Colonic mucosa (tissue), 4 donors: ENCODE data around the gene OTP. TPM values are rescaled to one million over a fixed set of nuclear protein-coding genes. Genes with fewer than 3 reads are reported as not detected.

Source experiments
- DNase-seq: peaks from one replicate; pipeline ENCODE4 v3.0.0-alpha.2; 2020
- H3K27ac ChIP-seq: fragments of 200-600 bp; one replicate; pipeline ENCODE4 v1.8.0; 2021
- H3K27me3 ChIP-seq: fragments of 200-600 bp; one replicate; pipeline ENCODE4 v1.8.0; 2021
- H3K36me3 ChIP-seq: fragments of 200-600 bp; one replicate; pipeline ENCODE4 v1.8.0; 2021
- H3K4me1 ChIP-seq: fragments of 200-600 bp; one replicate; pipeline ENCODE4 v1.8.0; 2021; ENCODE audit warnings: mild to moderate bottlenecking
- H3K4me3 ChIP-seq: fragments of 200-600 bp; one replicate; pipeline ENCODE4 v1.8.0; 2021
- H3K9ac ChIP-seq, 2 donors: one replicate each; pipeline ENCODE4 v1.7.0; 2013; ENCODE audit warnings: control low read depth in 2 of 2, low read depth in 2 of 2, low read length in 2 of 2
- H3K9me3 ChIP-seq: fragments of 200-600 bp; one replicate; pipeline ENCODE4 v1.8.0; 2021
- intact Hi-C: fragments of 100-400 bp; cut with DNase I; formaldehyde crosslinking; loops from one replicate; pipeline ENCODE4 v1.14.1; 2022
- total RNA-seq, 2 donors: library from RNA; stranded (reverse); fragmentation: NEBNext Ultra II Directional in 1 of 2; extraction: Animal tissue kit (Norgen Biotek cat#: 25700) in 1 of 2; gene quantifications; one replicate each; pipeline ENCODE4 v1.2.1, GENCODE V29; 2021
- TF ChIP-seq, protein P1 (sequence below): fragments of 200-600 bp; IDR thresholded peaks from one replicate; pipeline ENCODE4 v1.8.0; 2022; ENCODE audit warnings: antibody characterized with exemption, mild to moderate bottlenecking
- donor health status: healthy.
- donor health status: DM: no; HTN: no; CAD: no.
- donor health status: DM: no; HTN: no; CAD: no.

OTP gene
- total RNA-seq, 2 donors from 2014 or later = not detected

DNA sequence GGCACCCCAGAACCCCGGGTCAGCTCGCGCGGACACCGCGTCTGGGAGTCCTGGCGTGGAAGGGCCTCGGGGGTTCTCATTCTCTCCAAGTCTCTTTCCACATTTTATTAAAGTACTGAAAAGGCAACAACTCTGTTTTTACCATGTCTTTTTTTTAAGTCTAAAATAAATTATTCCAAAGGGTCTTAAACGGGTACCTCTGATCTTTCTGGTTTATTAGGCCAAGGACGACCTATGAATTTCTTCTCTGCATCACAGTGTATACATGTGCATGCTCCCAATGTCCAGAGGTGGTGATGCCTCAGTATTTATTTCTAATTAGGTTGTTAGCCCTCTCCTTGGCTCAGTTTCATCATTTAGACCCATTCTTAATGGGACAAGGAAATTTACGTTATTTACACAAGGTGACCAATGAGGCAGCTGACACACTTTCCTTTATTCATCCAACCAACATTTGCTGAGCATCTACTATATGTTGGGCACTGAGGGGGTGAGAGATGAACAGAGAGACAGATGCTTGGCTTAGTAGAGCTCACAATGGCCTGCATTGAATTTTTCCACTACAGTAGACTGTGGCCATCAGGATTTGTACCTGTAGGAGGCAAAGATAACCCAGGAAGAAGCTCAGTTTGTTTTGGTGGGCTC, 7.6 kb upstream of the OTP start:
- no peak overlapping the region for H3K9ac ChIP-seq
- no peaks in the 10 kb centered on the region for H3K36me3 ChIP-seq
- no peak overlapping the region for H3K27ac ChIP-seq
- no peaks in the 10 kb centered on the region for H3K4me1 ChIP-seq
- TF ChIP-seq, protein P1, sequence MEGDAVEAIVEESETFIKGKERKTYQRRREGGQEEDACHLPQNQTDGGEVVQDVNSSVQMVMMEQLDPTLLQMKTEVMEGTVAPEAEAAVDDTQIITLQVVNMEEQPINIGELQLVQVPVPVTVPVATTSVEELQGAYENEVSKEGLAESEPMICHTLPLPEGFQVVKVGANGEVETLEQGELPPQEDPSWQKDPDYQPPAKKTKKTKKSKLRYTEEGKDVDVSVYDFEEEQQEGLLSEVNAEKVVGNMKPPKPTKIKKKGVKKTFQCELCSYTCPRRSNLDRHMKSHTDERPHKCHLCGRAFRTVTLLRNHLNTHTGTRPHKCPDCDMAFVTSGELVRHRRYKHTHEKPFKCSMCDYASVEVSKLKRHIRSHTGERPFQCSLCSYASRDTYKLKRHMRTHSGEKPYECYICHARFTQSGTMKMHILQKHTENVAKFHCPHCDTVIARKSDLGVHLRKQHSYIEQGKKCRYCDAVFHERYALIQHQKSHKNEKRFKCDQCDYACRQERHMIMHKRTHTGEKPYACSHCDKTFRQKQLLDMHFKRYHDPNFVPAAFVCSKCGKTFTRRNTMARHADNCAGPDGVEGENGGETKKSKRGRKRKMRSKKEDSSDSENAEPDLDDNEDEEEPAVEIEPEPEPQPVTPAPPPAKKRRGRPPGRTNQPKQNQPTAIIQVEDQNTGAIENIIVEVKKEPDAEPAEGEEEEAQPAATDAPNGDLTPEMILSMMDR = no peak
- no peaks in the 10 kb centered on the region for H3K9me3 ChIP-seq
- DNase-seq = no peak
- H3K27me3 ChIP-seq = peaks cover 51% of the 10 kb centered on the region
- no peak overlapping the region for H3K4me3 ChIP-seq
- intact Hi-C loops = no loop called here

DNA sequence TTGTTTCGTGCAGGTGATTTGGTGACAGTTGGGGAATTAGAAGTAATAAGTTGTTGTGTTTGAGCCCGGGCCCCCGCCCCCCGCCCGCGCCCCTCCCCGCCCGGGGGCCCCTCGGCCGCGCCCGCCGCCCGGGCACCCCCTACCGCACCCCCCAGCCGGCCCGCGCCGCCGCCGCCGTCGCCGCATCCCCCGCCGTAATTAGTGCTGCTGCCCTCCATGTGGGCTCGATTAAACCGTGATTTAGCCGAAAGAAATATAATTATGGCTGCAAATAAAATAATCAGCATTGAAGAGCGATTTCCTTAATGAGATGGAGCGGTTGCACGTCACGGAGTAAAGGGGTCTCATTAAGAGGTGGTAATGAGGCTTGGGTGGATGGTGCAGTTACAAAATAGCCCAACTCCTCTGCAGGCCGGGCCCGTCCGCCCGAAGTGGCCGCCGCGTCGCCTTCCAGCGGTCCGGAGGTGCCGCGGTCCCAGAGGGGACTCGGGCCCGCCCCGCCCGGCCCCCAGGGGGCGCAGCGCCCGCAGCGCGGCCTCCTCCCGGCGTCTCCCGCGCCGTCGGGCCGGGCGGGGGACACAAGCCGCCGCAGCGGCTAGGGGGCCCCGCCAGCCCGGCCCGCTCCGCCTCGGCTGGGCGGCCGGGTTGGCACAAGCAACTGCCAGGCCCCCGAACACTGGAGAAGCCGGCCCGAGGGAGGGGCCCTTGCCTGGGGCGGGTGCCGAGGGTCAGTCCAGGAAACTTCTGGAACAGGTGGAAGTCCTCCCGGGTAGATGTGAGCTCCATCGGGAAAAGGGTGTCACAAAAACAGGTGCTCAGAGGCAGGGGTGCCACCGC, 6.9 kb upstream of the OTP start:
- Histone ChIP-seq H3K9me3 (no peaks in the 10 kb centered on the region), H3K4me1 (no peaks in the 10 kb centered on the region), H3K4me3 (no peak overlapping the region), H3K36me3 (no peaks in the 10 kb centered on the region), H3K27me3 (peaks cover 58% of the 10 kb centered on the region), H3K9ac (no peak overlapping the region), H3K27ac (no peak overlapping the region)
- intact Hi-C loops = no loop called here
- DNase-seq = no peak
- TF ChIP-seq, protein P1 = no peak

DNA sequence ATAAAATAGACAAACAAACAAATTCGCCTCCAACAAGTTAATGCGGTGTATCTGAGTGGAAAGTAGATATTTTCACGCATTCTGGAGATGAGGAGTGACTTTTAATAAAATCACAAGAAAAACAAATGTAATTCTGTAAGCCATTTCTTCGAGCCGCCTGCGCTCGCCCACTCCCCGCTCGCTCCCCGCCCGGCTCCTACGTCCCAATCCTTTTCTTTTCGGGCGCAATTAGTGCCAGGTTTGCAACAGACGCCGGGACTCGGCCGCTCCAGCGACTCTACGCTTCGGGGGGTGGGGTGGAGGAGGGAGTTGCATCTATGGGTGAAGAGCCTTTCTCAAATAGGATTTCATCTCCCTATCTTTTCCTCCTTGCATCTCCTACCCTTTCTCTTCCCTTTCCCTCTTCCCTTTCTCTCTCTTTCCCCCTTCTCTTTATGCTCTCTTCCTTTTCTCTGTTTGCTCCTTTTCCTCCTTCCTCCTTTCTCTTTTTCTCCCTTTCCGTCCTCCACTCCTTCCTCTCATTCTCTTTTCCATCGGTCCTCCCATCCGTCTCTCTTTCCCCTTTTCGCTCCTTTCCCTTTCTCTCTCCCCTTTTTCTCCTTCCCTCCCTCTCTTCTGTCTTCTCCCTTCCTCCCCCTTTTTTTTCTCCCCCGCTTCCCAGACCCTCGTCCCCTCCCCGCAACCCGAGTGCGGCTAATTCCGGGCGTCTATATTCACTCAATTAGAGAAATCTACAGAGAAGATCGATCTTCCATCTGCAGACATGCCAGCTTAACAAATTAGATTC, 6.1 kb upstream of the OTP start:
- intact Hi-C loops = no loop called here
- Histone ChIP-seq H3K9ac (no peak overlapping the region), H3K36me3 (no peaks in the 10 kb centered on the region), H3K4me3 (no peak overlapping the region), H3K27me3 (peaks cover 65% of the 10 kb centered on the region), H3K27ac (no peak overlapping the region), H3K9me3 (no peaks in the 10 kb centered on the region), H3K4me1 (no peaks in the 10 kb centered on the region)
- TF ChIP-seq, protein P1 = no peak
- DNase-seq = no peak

DNA sequence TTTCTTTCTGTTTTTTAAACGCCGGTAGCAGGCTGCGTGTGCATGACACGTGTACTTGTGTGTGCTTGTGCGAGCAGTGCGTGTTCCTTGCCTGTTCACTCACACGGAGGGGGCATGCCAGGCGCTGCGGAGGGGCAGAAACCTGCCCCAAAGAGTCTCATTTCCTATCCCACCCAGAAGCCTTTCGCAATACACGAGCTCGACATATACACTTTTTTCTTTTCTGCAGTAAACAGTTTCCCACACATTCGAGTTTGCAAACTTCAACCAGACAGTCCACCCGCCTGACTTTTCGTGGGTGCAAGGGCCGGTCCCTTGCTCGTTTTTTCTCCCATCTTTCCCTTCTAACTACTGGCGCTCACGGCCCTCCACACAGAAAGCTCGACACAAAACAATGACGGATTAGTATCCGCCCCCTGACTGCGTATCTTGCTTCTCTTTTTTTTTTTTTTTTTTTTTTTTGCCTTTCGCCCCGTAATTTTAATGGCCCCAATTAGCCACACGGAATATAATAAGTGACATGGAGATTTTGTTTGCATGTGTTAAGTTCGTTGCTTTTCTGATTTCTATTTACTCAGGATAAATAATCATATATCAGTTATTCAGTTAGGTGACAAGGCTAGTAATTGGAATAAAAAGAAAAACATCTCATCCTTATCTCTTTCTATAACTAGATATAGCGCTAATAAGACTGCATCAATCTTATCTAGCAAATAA, 5.3 kb upstream of the OTP start:
- Histone ChIP-seq H3K9ac (no peak overlapping the region), H3K36me3 (no peaks in the 10 kb centered on the region), H3K27me3 (peaks cover 72% of the 10 kb centered on the region), H3K9me3 (no peaks in the 10 kb centered on the region), H3K4me1 (no peaks in the 10 kb centered on the region), H3K27ac (no peak overlapping the region), H3K4me3 (no peak overlapping the region)
- intact Hi-C loops = no loop called here
- TF ChIP-seq, protein P1 = no peak
- no peak for DNase-seq
